GM21360 (cell line): ENCODE results near the gene CCDC172.

ENCODE experiments used
- ATAC-seq: cut with Tn5 transposase; IDR thresholded peaks from one replicate; pipeline ENCODE4 v1.9.1; 2021; ENCODE audit warnings: mild to moderate bottlenecking, moderate library complexity; ENCODE audit not compliant: unreplicated experiment

The CCDC172 gene, protein sequence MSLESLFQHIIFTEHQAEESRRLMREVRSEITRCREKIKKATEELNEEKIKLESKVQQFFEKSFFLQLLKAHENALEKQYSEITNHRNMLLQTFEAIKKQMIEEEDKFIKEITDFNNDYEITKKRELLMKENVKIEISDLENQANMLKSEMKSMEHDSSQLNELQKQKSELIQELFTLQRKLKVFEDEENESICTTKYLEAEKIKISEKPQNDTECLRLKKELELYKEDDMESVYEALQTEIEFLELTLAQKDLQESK

GRCh38 chr10:116324227-116324950, at the start of gene CCDC172:
Gene CCDC172 (plus strand): TSS chr10:116324448. CDS start chr10:116325012, 564 bp downstream.
- no peak for ATAC-seq

DNA sequence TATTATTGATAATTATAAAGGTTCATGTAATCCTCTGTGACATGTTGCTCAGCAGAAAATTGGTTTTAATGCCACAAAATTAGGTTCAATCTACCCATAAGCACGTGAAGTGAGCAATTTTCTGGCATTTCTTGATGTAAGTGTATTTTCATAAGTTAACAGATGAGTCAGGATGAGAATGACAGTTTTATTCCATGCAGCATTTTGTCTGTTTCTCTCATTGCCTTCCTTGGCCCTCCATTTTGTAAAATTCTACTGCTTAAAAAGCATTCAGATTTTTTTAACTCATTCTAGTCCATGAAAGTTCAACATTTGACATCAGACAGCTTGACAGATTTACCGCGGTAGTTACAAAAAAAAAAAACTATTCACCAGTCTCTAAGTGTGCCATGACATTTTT, 47.3 kb upstream of the CCDC172 start:
- no peak for ATAC-seq

DNA sequence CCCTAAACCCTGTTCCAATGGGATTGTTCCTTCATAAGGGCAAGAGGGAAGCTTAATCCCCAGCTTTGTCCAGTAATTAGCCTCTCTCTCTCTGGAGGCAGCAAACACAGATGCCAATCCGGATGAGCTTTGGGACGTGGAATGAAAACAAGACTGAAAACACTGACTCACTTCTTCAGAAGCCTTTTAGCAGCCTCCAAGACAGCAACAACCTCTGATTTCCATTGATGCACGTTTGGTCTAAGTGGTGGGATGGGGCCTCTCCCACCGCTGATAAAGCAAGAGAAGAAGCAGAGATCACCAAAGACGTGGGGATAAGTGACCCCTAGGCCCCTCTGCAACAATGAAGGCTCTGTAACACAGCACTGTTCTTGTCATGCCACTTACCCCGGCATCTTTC, 45.4 kb upstream of the CCDC172 start:
- no peak for ATAC-seq

GRCh38 chr10:116281775-116282174, 42.5 kb upstream of the CCDC172 start:
- no peak for ATAC-seq

DNA sequence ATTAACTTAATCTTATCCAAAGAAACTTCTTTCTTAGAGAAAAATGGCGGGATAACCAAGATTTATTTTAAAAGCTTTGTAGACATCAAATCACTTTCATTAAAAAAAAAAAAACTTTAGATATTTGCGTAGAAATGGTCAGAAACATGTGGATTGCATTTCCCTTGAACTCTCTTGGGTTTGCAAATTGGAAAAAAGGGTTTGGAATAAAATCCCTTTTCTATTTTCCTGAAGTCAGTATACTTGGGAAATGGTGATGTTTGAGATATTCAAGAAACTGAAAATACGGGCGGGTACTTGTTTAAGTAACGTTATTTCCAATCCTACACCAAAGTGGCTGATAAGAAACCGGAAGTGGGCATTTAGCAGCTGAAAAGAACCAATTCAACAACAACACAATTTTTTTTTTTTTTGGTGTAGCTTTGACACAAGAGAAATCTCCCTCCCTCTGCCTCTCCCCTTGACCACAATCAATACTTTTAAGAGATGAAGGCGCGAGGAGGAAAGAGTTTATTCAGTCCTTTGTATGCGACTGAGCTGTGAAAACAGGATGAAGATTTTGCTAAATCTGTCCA, 37.5 kb upstream of the CCDC172 start:
- ATAC-seq: no peak

DNA sequence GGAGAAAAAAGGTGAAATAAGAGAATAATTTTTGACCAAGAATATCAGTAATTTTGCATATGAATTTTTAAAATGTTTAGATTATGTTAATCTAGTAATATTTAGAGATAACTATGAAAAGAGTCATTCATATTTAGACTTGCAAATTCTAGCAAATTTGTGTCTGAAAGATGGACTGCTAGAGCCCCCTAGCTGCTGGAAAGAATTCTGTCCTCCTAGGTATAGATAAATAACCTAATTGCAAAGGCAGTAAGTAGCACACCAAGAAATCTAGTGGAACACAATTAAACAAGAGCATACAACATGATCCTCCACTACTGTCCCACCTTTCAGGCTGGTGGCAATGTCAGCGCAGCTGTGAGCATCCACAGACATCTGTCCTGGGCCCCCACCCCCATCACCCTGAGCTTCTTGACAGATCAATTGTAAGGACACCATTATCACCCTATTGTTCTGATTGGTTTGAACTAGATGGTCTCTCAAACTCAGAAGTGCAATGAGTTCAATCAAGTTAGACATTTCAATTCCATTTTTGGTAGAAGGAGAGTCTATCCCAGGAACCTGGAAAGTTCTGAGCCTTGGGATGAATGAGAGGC, 36.2 kb upstream of the CCDC172 start:
- ATAC-seq: peak; percentile 54

- no peak for ATAC-seq
Measured at GRCh38 chr10:116289652-116290051, 34.6 kb upstream of the CCDC172 start.

- ATAC-seq: no peak
Measured at GRCh38 chr10:116292493-116292892, 31.8 kb upstream of the CCDC172 start.

DNA sequence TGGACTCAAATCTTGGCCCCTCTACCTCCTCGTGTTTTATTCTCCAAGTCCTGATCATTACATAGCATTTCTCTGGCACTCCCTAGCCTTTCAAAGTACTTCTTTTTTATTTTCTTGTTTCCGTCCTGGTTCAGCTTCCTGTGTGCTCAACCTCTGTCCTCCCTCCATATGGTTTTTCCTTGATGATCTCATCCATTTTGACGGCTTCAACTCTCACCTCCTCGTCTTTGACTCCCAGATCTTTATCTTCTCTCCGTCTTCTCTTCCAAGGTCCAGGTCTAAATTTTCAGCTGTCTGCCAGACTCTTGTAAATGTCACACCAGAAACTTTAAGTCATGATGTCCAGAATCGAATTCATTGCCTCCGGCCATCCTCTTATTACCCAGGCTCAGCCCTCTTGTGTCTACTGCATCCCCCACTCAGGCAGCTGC, 27.9 kb upstream of the CCDC172 start:
- no peak for ATAC-seq

GRCh38 chr10:116298586-116298985, 25.7 kb upstream of the CCDC172 start:
- no peak for ATAC-seq

DNA sequence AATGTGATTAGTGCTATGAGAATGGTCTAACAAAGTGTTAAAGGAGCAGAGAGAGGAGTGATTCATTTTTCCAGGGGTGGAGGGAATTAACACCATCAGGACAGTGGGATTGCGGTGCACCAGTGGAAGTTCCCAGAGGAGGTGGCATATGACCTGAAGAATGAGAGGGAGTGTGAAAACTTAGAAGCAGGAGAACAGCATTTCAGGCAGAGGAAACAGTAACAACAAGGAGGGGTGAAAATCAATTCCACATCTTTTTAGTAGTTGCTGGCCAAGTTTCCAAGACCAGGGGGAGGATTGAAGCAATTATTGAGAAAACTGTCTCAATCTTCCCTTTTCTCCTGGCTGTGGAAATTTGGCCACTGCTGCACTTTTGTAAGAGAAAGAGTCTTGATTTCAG, 23.7 kb upstream of the CCDC172 start:
- no peak for ATAC-seq

DNA sequence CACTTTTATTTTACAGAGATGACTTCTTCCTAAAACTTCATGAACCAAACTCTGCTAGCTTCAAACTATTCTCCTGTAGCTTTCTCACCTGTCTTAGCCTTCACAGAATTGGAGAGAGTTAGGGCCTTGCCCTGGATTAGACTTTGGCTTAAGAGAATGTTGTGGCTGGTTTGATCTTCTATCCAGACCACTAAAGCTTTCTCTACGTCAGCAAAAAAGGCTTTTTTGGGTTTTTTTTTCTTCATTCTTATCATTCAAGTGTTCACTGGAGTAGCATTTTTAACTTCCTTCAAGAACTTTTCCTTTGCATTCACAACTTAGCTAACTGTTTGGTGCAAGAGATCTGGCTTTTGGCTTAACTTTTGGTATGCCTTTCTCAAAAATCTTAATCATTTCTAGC, 19.3 kb upstream of the CCDC172 start:
- ATAC-seq: no peak

- ATAC-seq: no peak
Measured at GRCh38 chr10:116306847-116307246, 17.4 kb upstream of the CCDC172 start.

GRCh38 chr10:116307455-116307854, 16.8 kb upstream of the CCDC172 start:
- ATAC-seq: no peak

GRCh38 chr10:116311016-116311415, 13.2 kb upstream of the CCDC172 start:
- ATAC-seq: no peak

DNA sequence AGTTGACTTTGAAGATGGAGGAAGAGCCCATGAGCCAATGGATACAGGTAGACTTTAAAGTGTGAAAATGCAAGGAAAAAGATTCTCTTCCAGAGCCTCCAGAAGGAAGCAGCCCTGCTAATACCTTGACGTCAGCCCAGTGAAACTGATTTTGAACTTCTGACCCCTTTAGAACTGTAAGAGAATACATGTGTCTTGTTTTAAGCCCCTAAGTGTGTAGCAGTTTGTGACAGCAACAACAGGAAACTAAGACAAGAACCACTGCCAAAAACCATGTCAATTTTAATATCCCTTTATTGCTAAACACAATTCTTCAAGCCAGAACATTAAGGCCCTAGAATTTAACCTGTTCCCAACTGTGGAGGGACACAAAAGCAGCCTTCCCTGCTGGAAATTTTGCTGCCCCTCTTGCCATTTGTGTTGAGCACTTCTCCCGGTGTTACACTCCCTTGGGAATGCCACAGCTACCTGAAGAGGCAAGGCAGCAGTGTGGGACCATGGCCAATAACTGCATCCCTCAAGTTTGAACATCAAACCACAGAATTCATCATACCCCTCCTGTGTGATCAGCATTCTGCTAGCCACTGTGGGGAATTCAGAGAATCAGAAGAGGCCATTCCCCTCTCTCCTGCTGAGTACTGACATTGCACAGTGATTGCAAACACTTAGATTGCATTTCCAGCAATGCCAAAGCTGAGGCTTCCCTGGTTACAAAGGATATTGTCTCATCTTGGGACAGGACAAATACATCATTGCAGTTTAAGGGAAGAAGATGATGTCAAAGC, 12.3 kb upstream of the CCDC172 start:
- ATAC-seq: no peak

DNA sequence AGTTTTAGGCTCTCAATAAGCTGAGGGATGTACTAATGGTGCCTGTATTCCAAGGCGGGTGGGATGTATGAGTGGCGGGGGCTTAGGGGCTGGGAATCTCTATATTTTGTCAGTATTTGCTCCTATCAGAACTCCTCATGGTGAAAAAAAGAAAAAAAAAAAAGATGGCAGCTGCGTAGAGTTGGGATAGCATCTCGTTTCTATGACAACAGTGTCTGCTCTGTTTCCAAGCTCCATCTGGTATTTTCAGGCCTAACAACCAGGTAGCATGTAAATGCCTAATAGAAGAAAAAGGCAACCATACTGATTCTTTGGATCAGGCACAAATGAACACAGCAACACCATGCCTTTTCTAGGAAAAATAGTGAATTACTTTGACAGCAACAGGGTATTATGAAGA, 11.7 kb upstream of the CCDC172 start:
- no peak for ATAC-seq

- no peak for ATAC-seq
Measured at GRCh38 chr10:116316503-116316902, 7.7 kb upstream of the CCDC172 start.

GRCh38 chr10:116324951-116325635, 845 bp downstream of the CCDC172 start:
- no peak for ATAC-seq

DNA sequence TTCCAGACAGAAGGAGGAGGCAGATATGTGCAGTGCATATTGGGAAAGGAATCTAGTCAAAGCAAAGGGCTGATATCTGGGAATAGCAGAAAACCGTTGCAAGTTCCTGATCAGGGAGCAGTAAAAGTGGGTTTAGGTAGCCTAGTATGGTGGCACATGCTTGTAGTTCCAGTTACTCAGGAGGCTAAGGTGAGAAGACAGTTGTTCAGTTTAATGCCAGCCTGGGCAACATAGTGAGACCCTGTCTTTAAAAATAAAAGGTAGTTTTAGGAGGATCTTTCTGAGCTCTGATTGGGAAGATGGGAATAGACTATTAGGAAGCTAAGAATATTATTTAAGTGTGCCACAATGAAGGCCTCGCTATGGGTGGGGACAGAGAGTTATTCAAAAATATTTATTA, 1.7 kb downstream of the CCDC172 start:
- no peak for ATAC-seq
